NCI-H226 (cell line): ENCODE measurements around the gene GRIK1.

ENCODE experiments used
- DNase-seq: peaks from one replicate; pipeline ENCODE4 v3.0.0-alpha.2; 2015

GRIK1 gene

GRCh38 chr21:29711236-29711635 lies 228.6 kb downstream of the GRIK1 start:
- no peak for DNase-seq

GRCh38 chr21:29710498-29710897 lies 229.3 kb downstream of the GRIK1 start:
- no peak for DNase-seq

- DNase-seq, result no peak
These were observed 231.4 kb downstream of the GRIK1 start for GRCh38 chr21:29708401-29708800.

GRCh38 chr21:29704719-29705118 lies 235.1 kb downstream of the GRIK1 start:
- no peak for DNase-seq

- no peak for DNase-seq
These were observed 238.1 kb downstream of the GRIK1 start for GRCh38 chr21:29701676-29702075.

- DNase-seq, result no peak
These were observed 242.1 kb downstream of the GRIK1 start for GRCh38 chr21:29697555-29698193.

GRCh38 chr21:29696937-29697336 lies 242.9 kb downstream of the GRIK1 start:
- DNase-seq, result no peak

- DNase-seq, result no peak
These were observed 247.9 kb downstream of the GRIK1 start for GRCh38 chr21:29691616-29692491.

GRCh38 chr21:29689753-29690152 lies 250.0 kb downstream of the GRIK1 start:
- DNase-seq, result no peak

GRCh38 chr21:29684106-29684505 lies 255.7 kb downstream of the GRIK1 start:
- no peak for DNase-seq

- DNase-seq, result no peak
These were observed 257.0 kb downstream of the GRIK1 start for GRCh38 chr21:29682800-29683199.

GRCh38 chr21:29680273-29680672 lies 259.5 kb downstream of the GRIK1 start:
- DNase-seq, result no peak

GRCh38 chr21:29678626-29679025 lies 261.2 kb downstream of the GRIK1 start:
- DNase-seq, result no peak

- no peak for DNase-seq
These were observed 262.5 kb downstream of the GRIK1 start for GRCh38 chr21:29677326-29677725.

- DNase-seq, result no peak
These were observed 263.4 kb downstream of the GRIK1 start for GRCh38 chr21:29676395-29676794.

GRCh38 chr21:29675451-29675850 lies 264.3 kb downstream of the GRIK1 start:
- no peak for DNase-seq

- no peak for DNase-seq
These were observed 265.5 kb downstream of the GRIK1 start for GRCh38 chr21:29674343-29674742.

GRCh38 chr21:29673096-29673610 lies 266.6 kb downstream of the GRIK1 start:
- no peak for DNase-seq

- DNase-seq, result no peak
These were observed 268.1 kb downstream of the GRIK1 start for GRCh38 chr21:29671728-29672127.

- DNase-seq, result no peak
These were observed 269.6 kb downstream of the GRIK1 start for GRCh38 chr21:29670228-29670627.

- DNase-seq, result no peak
These were observed 270.4 kb downstream of the GRIK1 start for GRCh38 chr21:29669416-29669815.

- DNase-seq, result no peak
These were observed 272.1 kb downstream of the GRIK1 start for GRCh38 chr21:29667651-29668050.

GRCh38 chr21:29664615-29665014 lies 275.2 kb downstream of the GRIK1 start:
- no peak for DNase-seq
